GM18861 (cell line): ENCODE measurements around the gene GXYLT2.

Experiments used
- ATAC-seq: cut with Tn5 transposase; IDR thresholded peaks from one replicate; pipeline ENCODE4 v1.9.1; 2021; ENCODE audit not compliant: unreplicated experiment

GXYLT2 gene

GRCh38 chr3:73007992-73008712, 120.3 kb downstream of the GXYLT2 start:
- no peak for ATAC-seq

- ATAC-seq: no peak
Observed at GRCh38 chr3:73009008-73009407, 121.2 kb downstream of the GXYLT2 start.

- ATAC-seq: no peak
Observed at GRCh38 chr3:73009750-73010149, 121.9 kb downstream of the GXYLT2 start.

GRCh38 chr3:73010158-73010557, 122.3 kb downstream of the GXYLT2 start:
- no peak for ATAC-seq

DNA sequence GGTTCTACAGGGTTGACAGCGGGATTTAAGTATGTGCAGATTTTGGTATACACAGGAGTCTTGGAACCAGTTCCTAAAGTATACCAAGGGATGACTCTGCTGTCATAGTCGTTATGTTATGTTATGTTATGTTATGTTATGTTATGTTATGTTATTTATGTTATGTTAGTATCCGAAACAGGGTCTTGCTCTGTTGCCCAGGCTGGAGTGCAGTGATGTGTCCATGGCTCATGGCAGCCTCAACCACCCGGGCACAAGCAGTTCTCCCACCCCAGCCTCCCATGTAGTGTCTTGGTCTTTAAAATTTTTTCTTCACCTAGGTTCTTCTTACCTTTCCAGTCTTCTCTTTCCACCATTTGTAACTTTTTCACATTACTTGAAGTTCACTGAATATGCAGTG, 130.5 kb downstream of the GXYLT2 start:
- ATAC-seq: no peak

DNA sequence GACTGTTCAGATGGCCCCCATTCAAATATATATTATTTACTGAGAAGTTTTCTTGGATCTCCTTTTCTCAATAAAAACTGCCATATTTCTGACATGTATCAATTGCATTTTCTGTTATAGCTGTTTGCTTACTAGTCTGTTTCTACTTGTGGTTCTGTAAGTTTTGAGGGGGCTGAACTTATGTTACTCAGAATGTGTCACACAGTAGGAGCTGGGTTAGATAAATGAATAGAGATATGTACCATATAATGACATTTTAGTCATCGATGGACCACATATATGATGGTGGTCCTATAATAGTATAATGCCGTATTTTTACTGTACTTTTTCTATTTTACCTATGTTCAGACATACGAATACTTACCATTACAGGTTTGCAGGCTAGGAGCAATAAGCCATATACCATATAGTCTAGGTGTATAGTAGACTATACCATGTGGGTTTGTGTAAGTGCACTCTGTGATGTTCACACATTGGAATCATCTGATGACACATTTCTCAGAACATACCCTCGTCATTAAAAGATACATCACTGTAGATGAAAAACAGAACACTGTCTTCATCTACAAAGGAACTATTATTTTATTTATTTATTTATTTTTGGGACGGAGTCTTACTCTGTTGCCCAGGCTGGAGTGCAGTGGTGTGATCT, 131.1 kb downstream of the GXYLT2 start:
- ATAC-seq: no peak

GRCh38 chr3:73021301-73021835, 133.5 kb downstream of the GXYLT2 start:
- no peak for ATAC-seq

DNA sequence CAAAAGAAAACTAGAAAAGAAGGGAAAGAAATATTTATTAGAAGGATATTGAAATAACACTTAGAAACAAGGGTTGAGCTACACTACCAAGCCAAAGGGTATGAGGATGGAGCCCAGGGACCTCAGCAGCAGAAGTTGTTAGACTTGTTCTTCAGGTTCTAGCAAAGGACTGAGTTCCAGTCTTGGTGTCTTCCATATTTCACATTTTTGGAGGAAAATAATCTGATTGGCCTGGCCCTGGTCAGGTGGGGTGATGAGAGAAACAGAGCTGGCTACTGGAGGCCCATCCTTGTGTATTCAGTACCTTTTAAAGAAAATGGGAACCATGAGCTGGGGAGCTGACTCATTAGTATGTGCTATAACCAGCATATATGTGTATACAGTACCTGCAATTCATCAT, 137.0 kb downstream of the GXYLT2 start:
- ATAC-seq: no peak

DNA sequence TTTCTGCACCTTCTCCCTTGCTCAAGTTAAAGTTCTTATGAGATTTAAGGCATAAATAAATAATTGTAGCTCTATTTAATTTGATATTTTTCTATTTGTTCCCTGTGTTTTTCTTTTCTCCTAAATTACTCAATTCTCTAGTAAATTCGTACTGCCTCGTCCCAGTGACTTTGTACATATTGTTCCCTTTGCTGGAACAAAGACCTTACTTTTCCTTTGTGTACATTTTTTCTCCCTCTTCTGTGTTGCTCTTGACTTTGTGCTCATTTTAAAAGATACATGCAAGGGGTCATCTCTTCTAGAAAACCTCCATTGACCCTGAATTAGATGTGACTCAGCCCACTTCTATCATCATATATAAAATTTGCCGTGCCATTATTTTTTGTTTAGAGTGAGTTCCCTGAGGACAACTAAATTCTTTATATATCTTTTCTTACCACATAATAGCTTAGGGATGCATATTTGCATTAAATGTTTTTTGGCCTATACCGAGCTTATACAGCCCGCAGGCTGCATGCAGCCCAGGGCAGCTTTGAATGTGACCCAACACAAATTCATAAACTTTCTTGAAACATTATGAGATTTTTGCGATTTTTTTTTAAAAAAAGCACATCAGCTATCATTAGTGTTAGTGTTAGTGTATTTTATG, 138.4 kb downstream of the GXYLT2 start:
- ATAC-seq: no peak
